MCF 10A (cell line): Measurements from ENCODE around the gene IFT172. TPM values are rescaled to one million over a fixed set of nuclear protein-coding genes. Genes with fewer than 3 reads are reported as not detected.

Experiments used
- BruUV-seq: library from RNA; stranded (reverse); fragments of 400-500 nt; replicated peaks from 2 replicates; lab custom pipeline; 2021; lab: Mats Ljungman, UMichigan
- CTCF ChIA-PET: fragments of 300-600 bp; sonication (Branson Sonifier 250); formaldehyde crosslinking; extraction: SDS; loops from one replicate; lab custom pipeline; 2021; ENCODE audit warnings: antibody characterized with exemption, inconsistent platforms; lab: Yijun Ruan, JAX
- POLR2A ChIA-PET: fragments of 300-600, 350-650 bp; sonication (Branson Sonifier 250); formaldehyde crosslinking; extraction: SDS; loops from one replicate; lab custom pipeline; 2020; ENCODE audit warnings: antibody characterized with exemption, inconsistent platforms; lab: Yijun Ruan, JAX
- DNase-seq: peaks from one replicate; pipeline ENCODE4 v3.0.0-alpha.2; 2018; ENCODE audit not compliant: unreplicated experiment
- H3K27ac Mint-ChIP-seq: one replicate; pipeline ENCODE4 v1.8.0; 2022; ENCODE audit warnings: mild to moderate bottlenecking, low read depth, mixed read lengths; ENCODE audit not compliant: unreplicated experiment
- H3K27me3 Mint-ChIP-seq: one replicate; pipeline ENCODE4 v1.8.0; 2022; ENCODE audit warnings: mixed read lengths; ENCODE audit not compliant: insufficient read depth, unreplicated experiment
- H3K36me3 Mint-ChIP-seq: one replicate; pipeline ENCODE4 v1.8.0; 2022; ENCODE audit warnings: mild to moderate bottlenecking, moderate library complexity, mixed read lengths; ENCODE audit not compliant: insufficient read depth, unreplicated experiment
- H3K4me1 Mint-ChIP-seq: one replicate; pipeline ENCODE4 v1.8.0; 2022; ENCODE audit warnings: mixed read lengths; ENCODE audit not compliant: insufficient read depth, unreplicated experiment
- H3K4me3 Mint-ChIP-seq: one replicate; pipeline ENCODE4 v1.8.0; 2022; ENCODE audit warnings: mild to moderate bottlenecking, moderate library complexity, mixed read lengths; ENCODE audit not compliant: unreplicated experiment
- H3K9me3 Mint-ChIP-seq: one replicate; pipeline ENCODE4 v1.8.0; 2022; ENCODE audit warnings: mixed read lengths; ENCODE audit not compliant: unreplicated experiment
- intact Hi-C: fragments of 100-400 bp; cut with micrococcal nuclease; formaldehyde crosslinking; loops from 2 replicates; pipeline ENCODE4 v1.14.1; 2022
- total RNA-seq: library from RNA; stranded (reverse); gene quantifications from 2 replicates; pipeline ENCODE4 v1.2.3, GENCODE V29; 2022
- TF ChIP-seq, protein P1 (sequence below): fragments of 200-600 bp; IDR thresholded peaks from one replicate; pipeline ENCODE4 v1.8.0; 2022; ENCODE audit warnings: antibody characterized with exemption, mild to moderate bottlenecking; ENCODE audit not compliant: unreplicated experiment

Gene IFT172
- total RNA-seq, 1 experiment from 2014 or later, result 22.3 TPM

DNA sequence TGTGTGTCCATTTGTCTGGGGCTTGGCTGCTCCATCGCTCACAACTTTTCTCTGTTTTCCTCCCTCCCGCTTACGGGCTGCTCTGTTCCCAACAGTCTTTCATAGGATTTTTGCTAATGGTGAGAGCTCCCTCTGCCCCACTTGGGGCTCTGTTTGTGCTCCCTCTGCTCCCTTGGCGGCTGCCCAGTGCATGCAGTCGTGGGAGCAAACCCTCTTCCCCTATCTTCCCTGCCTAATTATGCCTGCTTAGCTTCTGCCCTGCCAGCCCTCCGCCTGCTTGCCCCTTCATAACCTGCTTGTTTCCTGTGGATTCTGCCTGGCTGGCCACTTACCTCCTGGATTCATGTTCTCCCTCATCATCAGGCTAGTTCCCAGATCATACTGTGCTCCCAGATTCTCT, 53.9 kb downstream of the IFT172 start:
- peaks cover 88% of the 10 kb centered on the region for H3K36me3 Mint-ChIP-seq
- no TSS peak for BruUV-seq
- H3K9me3 Mint-ChIP-seq, result no peaks in the 10 kb centered on the region
- intact Hi-C loops, result no loop called here
- peaks cover 5% of the 10 kb centered on the region for H3K4me1 Mint-ChIP-seq
- H3K27me3 Mint-ChIP-seq, result no peaks in the 10 kb centered on the region
- POLR2A ChIA-PET, result interaction anchor here (1.3 kb wide), 1 partner anchor 11 kb away, joined by 5 read pairs; no protein-coding TSS in a partner anchor
- CTCF ChIA-PET, result interaction anchor here (0.7 to 1.0 kb wide), 2 partner anchors 17 to 210 kb away, joined by 3 to 4 read pairs; no protein-coding TSS in a partner anchor
- H3K27ac Mint-ChIP-seq, result no peak overlapping the region
- no peak overlapping the region for H3K4me3 Mint-ChIP-seq
- TF ChIP-seq, protein P1, sequence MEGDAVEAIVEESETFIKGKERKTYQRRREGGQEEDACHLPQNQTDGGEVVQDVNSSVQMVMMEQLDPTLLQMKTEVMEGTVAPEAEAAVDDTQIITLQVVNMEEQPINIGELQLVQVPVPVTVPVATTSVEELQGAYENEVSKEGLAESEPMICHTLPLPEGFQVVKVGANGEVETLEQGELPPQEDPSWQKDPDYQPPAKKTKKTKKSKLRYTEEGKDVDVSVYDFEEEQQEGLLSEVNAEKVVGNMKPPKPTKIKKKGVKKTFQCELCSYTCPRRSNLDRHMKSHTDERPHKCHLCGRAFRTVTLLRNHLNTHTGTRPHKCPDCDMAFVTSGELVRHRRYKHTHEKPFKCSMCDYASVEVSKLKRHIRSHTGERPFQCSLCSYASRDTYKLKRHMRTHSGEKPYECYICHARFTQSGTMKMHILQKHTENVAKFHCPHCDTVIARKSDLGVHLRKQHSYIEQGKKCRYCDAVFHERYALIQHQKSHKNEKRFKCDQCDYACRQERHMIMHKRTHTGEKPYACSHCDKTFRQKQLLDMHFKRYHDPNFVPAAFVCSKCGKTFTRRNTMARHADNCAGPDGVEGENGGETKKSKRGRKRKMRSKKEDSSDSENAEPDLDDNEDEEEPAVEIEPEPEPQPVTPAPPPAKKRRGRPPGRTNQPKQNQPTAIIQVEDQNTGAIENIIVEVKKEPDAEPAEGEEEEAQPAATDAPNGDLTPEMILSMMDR, result no peak
- DNase-seq, result no peak

DNA sequence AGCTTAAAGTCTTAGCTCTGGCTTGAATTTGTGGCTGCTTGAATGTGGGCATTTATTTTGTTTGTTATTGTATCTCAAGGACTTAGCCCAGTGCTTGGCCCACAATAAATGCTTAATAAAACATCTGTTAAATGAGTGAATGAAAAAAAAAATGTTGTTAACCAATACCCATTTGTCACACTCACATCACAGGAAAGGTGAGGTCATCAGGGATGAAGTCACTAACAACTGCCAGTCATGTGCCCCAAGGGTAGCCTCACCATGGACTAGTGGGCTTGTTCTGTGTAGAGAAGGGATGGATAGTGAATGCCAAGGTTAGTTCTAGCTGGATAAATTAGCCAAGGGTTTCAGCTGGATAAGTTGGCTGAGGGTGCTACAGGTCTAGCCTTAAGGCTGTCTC, 58.1 kb downstream of the IFT172 start:
- TF ChIP-seq, protein P1, result no peak
- ChIA-PET CTCF (interaction anchor here (0.7 to 1.9 kb wide), 11 partner anchors 9 to 1559 kb away, joined by 3 to 22 read pairs (median 3); partner anchors contain the start of genes CCDC121, GPN1 and IFT172), POLR2A (interaction anchor here (2.1 to 7.3 kb wide), 5 partner anchors 13 to 111 kb away, joined by 5 to 205 read pairs (median 33); partner anchors contain the start of genes GTF3C2, PPM1G and ZNF513)
- Mint-ChIP-seq H3K9me3 (no peaks in the 10 kb centered on the region), H3K27me3 (no peaks in the 10 kb centered on the region), H3K4me1 (peaks cover 16% of the 10 kb centered on the region), H3K27ac (no peak overlapping the region), H3K36me3 (peaks cover 72% of the 10 kb centered on the region), H3K4me3 (no peak overlapping the region)
- DNase-seq, result peak; percentile 35
- intact Hi-C loops, result no loop called here
- BruUV-seq, result no TSS peak

DNA sequence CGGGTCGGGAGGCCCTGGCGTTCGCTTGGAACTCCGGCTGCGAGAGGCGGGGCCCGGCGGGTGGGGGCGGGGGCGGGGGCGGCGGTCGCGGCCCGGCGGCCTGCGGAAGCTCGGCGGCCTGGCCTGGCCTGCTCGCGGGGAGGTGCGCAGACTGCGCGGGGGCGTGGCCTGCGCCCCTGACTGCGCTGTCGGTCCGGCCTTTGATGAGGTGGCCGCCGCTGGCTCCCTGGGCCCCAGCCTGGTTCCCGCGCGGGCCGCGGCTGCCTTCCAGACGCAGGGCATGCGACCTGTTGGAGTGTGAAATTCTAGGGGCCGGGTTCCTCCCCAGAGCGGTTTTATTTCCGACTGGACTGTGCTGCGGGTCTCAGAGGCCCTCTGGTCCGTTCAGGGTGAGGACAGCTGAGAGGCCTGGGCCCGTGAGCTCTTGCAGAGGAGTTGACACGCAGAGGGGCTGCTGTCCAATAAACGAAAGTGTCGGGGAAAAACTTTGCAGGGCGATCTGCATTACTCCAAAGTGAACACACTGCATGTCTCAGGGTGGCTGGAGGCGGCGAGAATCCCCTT, 60.5 kb downstream of the IFT172 start:
- POLR2A ChIA-PET, result interaction anchor here (0.6 to 7.3 kb wide), 27 partner anchors 9 to 543 kb away, joined by 3 to 205 read pairs (median 5); partner anchors contain the start of genes CCDC121, GPN1, GTF3C2 and IFT172
- TF ChIP-seq, protein P1, result no peak
- CTCF ChIA-PET, result interaction anchor here (0.5 to 2.7 kb wide), 8 partner anchors 19 to 254 kb away, joined by 3 to 18 read pairs (median 4); partner anchors contain the start of genes PPM1G and SUPT7L
- Mint-ChIP-seq H3K27ac (peak overlapping the region; percentile 94), H3K4me3 (peak overlapping the region; percentile 94), H3K4me1 (peaks cover 16% of the 10 kb centered on the region), H3K9me3 (no peaks in the 10 kb centered on the region), H3K36me3 (peaks cover 48% of the 10 kb centered on the region), H3K27me3 (no peaks in the 10 kb centered on the region)
- DNase-seq, result peak; percentile 83
- BruUV-seq, result no TSS peak
- intact Hi-C loops, result loop anchor here (1.0 to 5.0 kb wide), 3 partner anchors 20 to 198 kb away; partner anchors contain the start of genes CCDC121, GPN1, PPM1G and ZNF512
